ENCODE results near the gene LGR6.

Gene LGR6

DNA sequence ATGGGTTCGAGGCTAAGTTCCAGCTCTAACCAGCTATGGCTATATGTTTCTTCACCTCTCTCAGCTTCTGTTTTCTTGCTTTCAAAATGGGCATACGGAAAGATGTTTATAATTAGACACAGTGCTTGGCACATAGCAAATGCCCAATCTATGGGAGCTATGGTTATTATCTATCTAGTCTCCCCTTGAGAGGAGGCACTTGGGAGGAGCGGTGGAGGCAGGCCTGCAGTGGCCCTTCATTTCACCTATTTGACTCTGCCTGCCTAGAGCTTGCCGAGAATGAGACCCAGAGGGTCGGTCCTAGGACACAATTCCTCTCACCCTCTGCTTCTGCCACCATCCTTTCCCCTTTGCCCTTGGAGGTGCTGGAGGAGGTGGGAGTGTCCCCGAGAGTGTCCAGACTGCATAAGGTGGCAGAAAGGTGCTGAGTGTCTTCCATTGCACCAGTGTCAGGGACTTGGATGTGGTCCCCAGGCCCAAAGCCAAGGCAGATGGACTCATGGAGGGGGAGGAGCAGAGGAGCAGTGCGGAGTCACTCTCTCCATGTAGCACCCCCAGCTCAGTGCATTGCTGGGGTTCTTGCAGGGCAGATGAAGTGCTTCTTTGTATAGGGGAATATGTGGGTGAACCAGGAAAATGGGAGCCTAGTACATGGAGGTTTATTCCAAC lies 9.0 kb downstream of the LGR6 start (continued):
- TF ChIP-seq, protein P1, sequence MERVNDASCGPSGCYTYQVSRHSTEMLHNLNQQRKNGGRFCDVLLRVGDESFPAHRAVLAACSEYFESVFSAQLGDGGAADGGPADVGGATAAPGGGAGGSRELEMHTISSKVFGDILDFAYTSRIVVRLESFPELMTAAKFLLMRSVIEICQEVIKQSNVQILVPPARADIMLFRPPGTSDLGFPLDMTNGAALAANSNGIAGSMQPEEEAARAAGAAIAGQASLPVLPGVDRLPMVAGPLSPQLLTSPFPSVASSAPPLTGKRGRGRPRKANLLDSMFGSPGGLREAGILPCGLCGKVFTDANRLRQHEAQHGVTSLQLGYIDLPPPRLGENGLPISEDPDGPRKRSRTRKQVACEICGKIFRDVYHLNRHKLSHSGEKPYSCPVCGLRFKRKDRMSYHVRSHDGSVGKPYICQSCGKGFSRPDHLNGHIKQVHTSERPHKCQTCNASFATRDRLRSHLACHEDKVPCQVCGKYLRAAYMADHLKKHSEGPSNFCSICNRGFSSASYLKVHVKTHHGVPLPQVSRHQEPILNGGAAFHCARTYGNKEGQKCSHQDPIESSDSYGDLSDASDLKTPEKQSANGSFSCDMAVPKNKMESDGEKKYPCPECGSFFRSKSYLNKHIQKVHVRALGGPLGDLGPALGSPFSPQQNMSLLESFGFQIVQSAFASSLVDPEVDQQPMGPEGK (CRISPR knock-in tag; IDR thresholded peaks at IDR 0.05; ENCODE audit: borderline replicate concordance): no peak
- TF ChIP-seq ARNTL (CRISPR knock-in tag; IDR thresholded peaks at IDR 0.05; ENCODE audit: borderline replicate concordance, low read depth) (no peak), RARB (CRISPR knock-in tag; IDR thresholded peaks at IDR 0.05) (no peak), ZC3H10 (CRISPR knock-in tag; IDR thresholded peaks at IDR 0.05) (no peak), ZNF565 (CRISPR knock-in tag; conservative IDR thresholded peaks at IDR 0.05; ENCODE audit: low read depth) (no peak), ESRRG (CRISPR knock-in tag; IDR thresholded peaks at IDR 0.05) (no peak), TCF4 (CRISPR knock-in tag; IDR thresholded peaks at IDR 0.05; ENCODE audit: borderline replicate concordance) (no peak)
- TF ChIP-seq, protein P2, sequence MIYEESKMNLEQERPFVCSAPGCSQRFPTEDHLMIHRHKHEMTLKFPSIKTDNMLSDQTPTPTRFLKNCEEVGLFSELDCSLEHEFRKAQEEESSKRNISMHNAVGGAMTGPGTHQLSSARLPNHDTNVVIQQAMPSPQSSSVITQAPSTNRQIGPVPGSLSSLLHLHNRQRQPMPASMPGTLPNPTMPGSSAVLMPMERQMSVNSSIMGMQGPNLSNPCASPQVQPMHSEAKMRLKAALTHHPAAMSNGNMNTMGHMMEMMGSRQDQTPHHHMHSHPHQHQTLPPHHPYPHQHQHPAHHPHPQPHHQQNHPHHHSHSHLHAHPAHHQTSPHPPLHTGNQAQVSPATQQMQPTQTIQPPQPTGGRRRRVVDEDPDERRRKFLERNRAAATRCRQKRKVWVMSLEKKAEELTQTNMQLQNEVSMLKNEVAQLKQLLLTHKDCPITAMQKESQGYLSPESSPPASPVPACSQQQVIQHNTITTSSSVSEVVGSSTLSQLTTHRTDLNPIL (CRISPR knock-in tag; IDR thresholded peaks at IDR 0.05; ENCODE audit: low read depth): no peak

GRCh38 chr1:202203238-202204039 lies 9.8 kb downstream of the LGR6 start:
- TF ChIP-seq ZFP30 (CRISPR knock-in tag; IDR thresholded peaks at IDR 0.05): no peak
- TF ChIP-seq ZNF565 (CRISPR knock-in tag; conservative IDR thresholded peaks at IDR 0.05; ENCODE audit: low read depth): no peak
- TF ChIP-seq SNAI2 (CRISPR knock-in tag; IDR thresholded peaks at IDR 0.05): no peak
- TF ChIP-seq ISL1 (CRISPR knock-in tag; IDR thresholded peaks at IDR 0.05): no peak
- no peak for TF ChIP-seq ESRRG (CRISPR knock-in tag; IDR thresholded peaks at IDR 0.05)
- no peak for TF ChIP-seq OSR1 (CRISPR knock-in tag; IDR thresholded peaks at IDR 0.05)
- TF ChIP-seq ZFP3 (CRISPR knock-in tag; IDR thresholded peaks at IDR 0.05): no peak
- no peak for TF ChIP-seq TSHZ2 (CRISPR knock-in tag; IDR thresholded peaks at IDR 0.05)
- TF ChIP-seq RARB (CRISPR knock-in tag; IDR thresholded peaks at IDR 0.05): no peak
- no peak for ATAC-seq

DNA sequence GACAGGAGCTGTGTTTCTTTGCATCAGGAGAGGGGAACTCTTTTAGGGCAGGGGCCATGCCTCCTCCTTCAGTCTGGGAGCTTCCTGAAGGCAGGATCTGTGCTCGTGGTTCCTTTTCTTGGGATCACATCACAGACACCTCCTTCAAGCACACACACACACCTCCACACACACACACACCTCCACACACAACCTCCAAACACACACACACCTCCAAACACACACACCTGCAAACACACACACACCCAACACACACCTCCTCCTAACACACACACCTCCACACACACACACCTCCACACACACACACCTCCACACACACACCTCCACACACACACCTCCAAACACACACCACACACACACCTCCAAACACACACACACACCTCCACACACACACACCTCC lies 10.5 kb downstream of the LGR6 start:
- no peak for ATAC-seq
- TF ChIP-seq, protein P1 (CRISPR knock-in tag; IDR thresholded peaks at IDR 0.05; ENCODE audit: borderline replicate concordance): no peak
- no peak for TF ChIP-seq PPARA (CRISPR knock-in tag; IDR thresholded peaks at IDR 0.05; ENCODE audit: borderline replicate concordance)
- no peak for TF ChIP-seq BACH2 (CRISPR knock-in tag; IDR thresholded peaks at IDR 0.05; ENCODE audit: borderline replicate concordance)
- no peak for TF ChIP-seq ZFP3 (CRISPR knock-in tag; IDR thresholded peaks at IDR 0.05)
- no peak for TF ChIP-seq ZNF565 (CRISPR knock-in tag; conservative IDR thresholded peaks at IDR 0.05; ENCODE audit: low read depth)
- no peak for TF ChIP-seq ZNF8 (CRISPR knock-in tag; IDR thresholded peaks at IDR 0.05)
- TF ChIP-seq ZNF70 (CRISPR knock-in tag; IDR thresholded peaks at IDR 0.05): no peak
- no peak for TF ChIP-seq TCF4 (CRISPR knock-in tag; IDR thresholded peaks at IDR 0.05; ENCODE audit: borderline replicate concordance)
- TF ChIP-seq, protein P2 (CRISPR knock-in tag; IDR thresholded peaks at IDR 0.05; ENCODE audit: low read depth): no peak
- TF ChIP-seq CSRNP3 (CRISPR knock-in tag; IDR thresholded peaks at IDR 0.05): no peak
- no peak for TF ChIP-seq ESRRG (CRISPR knock-in tag; IDR thresholded peaks at IDR 0.05)
- TF ChIP-seq SNAI2 (CRISPR knock-in tag; IDR thresholded peaks at IDR 0.05): no peak
- no peak for TF ChIP-seq CSDC2 (CRISPR knock-in tag; IDR thresholded peaks at IDR 0.05)
- no peak for TF ChIP-seq ISL1 (CRISPR knock-in tag; IDR thresholded peaks at IDR 0.05)
- no peak for TF ChIP-seq RARB (CRISPR knock-in tag; IDR thresholded peaks at IDR 0.05)
- TF ChIP-seq TSHZ2 (CRISPR knock-in tag; IDR thresholded peaks at IDR 0.05): no peak
